Mesodermal cell (in vitro differentiated cells): ENCODE data around the gene VAMP8.
"Not testable (repeated sequence)": the region's sequence is repeated elsewhere in the genome, so short reads cannot be mapped to it uniquely, and the experiment has no call there.

Source experiments
- H3K27ac ChIP-seq: 2 replicates; pipeline ENCODE4 v1.7.0; 2013; ENCODE audit warnings: mild to moderate bottlenecking, low read depth, low read length, moderate library complexity; ENCODE audit not compliant: severe bottlenecking
- H3K36me3 ChIP-seq: 2 replicates; pipeline ENCODE4 v1.7.1; 2013; ENCODE audit warnings: mild to moderate bottlenecking, low read length, moderate library complexity; ENCODE audit not compliant: control insufficient read depth, insufficient read depth
- H3K4me1 ChIP-seq: one replicate; pipeline ENCODE4 v1.7.1; 2013; ENCODE audit warnings: mild to moderate bottlenecking, low read length; ENCODE audit not compliant: insufficient read depth, control insufficient read depth, poor library complexity, severe bottlenecking
- H3K4me3 ChIP-seq: 2 replicates; pipeline ENCODE4 v1.7.0; 2013; ENCODE audit warnings: low read length, control low read depth, mild to moderate bottlenecking; ENCODE audit not compliant: insufficient read depth, poor library complexity, severe bottlenecking; ENCODE audit errors: extremely low read depth
- H3K9me3 ChIP-seq: 2 replicates; pipeline ENCODE4 v1.7.1; 2013; ENCODE audit warnings: mild to moderate bottlenecking, low read length, moderate library complexity; ENCODE audit not compliant: control insufficient read depth
- WGBS, 2 experiments: methylation state at CpG; one replicate each; pipeline ENCODE4 v1.1.5; 2013; ENCODE audit warnings: missing lambda C conversion rate in 2 of 2; ENCODE audit not compliant: insufficient coverage in 2 of 2; 5-methylcytosine and 5-hydroxymethylcytosine counted together

The VAMP8 gene

DNA sequence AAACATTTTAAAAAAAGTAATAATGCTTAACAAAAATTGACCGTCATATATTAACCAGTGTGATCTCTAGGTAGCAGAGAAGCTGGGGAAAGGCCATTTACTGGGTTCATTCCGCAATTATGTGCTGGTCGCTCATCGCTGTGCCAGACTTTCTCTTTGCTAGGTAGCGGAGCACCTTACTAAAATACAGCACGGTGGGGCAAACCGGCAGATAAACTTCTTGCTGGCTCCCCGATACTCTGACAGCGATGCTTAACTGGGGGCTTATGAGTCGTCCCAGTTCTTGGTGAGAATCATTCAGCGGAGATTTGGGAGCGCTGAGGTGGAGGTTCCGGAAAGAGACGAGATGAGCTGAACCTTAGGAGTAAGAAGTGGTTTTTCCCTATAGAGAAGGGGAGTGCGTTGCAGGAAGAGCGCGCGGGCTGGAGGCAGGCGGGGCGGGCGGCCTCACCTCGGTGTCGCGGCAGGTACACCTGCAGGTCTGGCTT, 33.9 kb downstream of the VAMP8 start:
- Histone ChIP-seq H3K27ac (peak overlapping the region; percentile 86), H3K9me3 (no peaks in the 10 kb centered on the region), H3K36me3 (peaks cover 30% of the 10 kb centered on the region), H3K4me3 (peak overlapping the region; percentile 92), H3K4me1 (peaks cover 8% of the 10 kb centered on the region)
- 14% methylated on average over 15 to 24 of the region's 24 CpGs for WGBS, 2 experiments

DNA sequence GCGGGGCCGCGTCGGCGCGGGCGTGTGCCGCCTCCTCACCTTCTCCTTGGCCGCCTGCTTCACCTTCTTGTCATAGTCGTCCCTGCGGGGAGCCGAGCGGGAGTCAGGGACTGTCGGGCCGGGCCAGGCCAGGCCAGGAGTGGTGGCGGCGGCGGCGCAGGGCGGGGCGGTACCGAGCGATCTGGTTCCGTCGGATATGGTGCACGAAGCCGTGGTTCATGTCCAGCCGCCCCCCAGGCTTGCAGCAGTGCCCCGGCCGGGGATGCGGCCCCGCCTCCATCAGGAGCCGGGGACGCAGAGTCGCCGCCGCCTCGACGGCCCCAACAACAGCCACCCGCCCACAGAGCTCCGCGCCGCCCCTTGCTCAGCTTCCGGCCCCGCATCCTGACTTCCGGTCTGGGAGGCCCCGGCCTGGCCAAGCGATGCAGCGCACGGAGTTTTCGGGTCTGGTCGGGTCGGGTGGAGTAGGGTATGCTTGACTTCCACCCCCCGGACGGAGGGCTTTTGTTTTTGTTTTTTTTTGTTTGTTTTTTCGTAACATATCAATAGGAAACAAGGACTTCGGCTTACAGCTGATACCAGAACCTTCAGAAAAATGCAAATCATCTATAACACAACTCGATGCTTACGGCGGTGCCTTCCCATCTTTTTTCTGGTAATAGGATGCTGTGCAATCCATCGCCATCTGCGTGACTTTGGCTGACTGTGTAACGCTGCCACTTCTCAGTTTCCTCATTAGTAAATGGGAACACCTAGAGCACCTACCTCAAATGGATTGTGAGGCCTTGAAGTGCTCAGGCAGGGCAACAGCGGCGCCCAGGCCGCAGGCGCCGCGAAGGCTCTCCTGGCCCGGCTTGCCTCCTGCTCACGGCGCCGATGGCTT, 34.6 kb downstream of the VAMP8 start, which contains the start of gene C2orf68:
Gene C2orf68, minus strand, starts transcription at position 362 of the 883 bp plus-strand sequence. Its CDS starts 82 bp downstream, at position 280.
- Histone ChIP-seq H3K4me3 (peak within 1 kb of the TSS; percentile 92), H3K9me3 (no peaks in the 10 kb centered on the region), H3K36me3 (peaks cover 31% of the 10 kb centered on the region), H3K27ac (peak within 1 kb of the TSS; percentile 86), H3K4me1 (peaks cover 8% of the 10 kb centered on the region)
- WGBS, 2 experiments = 13 to 21% methylated on average over 48 to 52 of the region's 73 CpGs

DNA sequence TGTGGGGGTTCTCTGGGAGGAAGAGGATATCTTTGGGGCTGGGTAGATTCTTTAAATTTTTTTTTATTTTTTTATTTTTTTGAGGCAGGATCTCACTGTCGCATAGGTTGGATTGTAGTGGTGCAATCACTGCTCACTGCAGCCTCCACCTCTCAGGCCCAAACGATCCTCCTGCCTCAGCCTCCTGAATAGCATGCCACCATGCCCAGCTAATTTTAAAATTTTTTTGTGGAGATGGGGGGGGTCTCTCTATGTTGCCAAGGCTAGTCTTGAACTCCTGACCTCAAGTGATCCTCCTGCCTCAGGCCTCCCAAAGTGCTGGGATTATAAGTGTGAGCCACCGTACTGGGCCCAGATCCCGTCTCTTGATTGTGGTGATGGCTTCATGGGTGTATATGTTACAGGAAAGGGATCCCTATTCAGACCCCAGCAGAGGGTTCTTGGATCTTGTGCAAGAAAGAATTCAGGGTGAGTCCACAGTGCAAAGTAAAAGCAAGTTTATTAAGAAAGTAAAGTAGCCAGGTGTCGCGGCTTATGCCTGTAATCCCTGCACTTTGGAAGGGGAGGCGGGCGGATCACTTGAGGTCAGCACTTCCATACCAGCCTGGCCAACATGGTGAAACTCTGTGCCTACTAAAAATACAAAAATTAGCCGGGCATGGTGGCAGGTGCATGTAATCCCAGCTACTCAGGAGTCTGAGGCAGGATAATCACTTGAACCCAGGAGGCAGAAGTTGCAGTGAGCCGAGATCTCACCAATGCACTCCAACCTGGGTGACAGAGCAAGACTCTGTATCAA, 36.5 kb downstream of the VAMP8 start:
- no peak overlapping the region for H3K27ac ChIP-seq
- H3K4me3 ChIP-seq = no peak overlapping the region
- 97% methylated on average over 6 of the region's 10 CpGs for WGBS, 2 experiments
- no peaks in the 10 kb centered on the region for H3K9me3 ChIP-seq
- H3K36me3 ChIP-seq = peaks cover 28% of the 10 kb centered on the region
- H3K4me1 ChIP-seq = no peaks in the 10 kb centered on the region

DNA sequence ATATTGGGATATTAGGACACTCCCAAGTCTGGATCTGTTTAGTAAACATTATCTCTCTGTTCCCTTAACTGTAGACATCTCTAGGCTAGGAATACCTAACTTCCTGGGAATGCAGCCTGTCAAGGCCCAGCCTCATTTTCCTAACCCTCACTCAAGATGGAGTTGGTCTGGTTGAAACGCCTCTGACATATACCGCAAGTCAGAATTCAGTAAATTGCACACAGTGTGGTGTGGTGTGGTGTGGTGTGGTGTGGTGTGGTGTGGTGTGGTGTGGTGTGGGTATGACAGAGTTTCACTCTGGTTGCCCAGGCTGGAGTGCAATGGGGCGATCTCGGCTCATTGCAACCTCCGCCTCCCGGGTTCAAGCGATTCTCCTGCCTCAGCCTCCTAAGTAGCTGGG, 37.4 kb downstream of the VAMP8 start:
- H3K9me3 ChIP-seq = not testable (repeated sequence)

DNA sequence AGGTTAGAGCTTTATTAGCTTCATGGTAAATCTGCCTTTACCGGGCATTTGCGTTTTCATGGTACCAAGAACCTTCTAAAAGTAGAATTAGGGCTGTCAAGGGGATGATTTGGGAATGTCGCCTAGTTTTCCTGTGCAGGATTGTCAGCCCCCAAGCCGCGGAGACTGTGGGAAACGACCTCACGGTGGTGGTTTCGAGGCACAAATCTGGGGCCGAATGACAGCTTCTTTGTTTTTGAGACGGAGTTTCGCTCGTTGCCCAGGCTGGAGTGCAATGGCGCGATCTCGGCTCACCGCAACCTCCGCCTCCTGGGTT, 38.0 kb downstream of the VAMP8 start:
- Histone ChIP-seq H3K4me3 (no peak overlapping the region), H3K27ac (no peak overlapping the region), H3K4me1 (no peaks in the 10 kb centered on the region), H3K36me3 (peaks cover 30% of the 10 kb centered on the region), H3K9me3 (no peaks in the 10 kb centered on the region)
- WGBS, 2 experiments = 89 to 95% methylated on average over 17 of the region's 17 CpGs

More for the DNA sequence above, 37.4 kb downstream of the VAMP8 start:
- 91 to 100% methylated on average over 1 to 5 of the region's 7 CpGs for WGBS, 2 experiments
- not testable (repeated sequence) for H3K4me1 ChIP-seq, H3K27ac ChIP-seq, H3K4me3 ChIP-seq
- peaks cover 30% of the 10 kb centered on the region for H3K36me3 ChIP-seq

DNA sequence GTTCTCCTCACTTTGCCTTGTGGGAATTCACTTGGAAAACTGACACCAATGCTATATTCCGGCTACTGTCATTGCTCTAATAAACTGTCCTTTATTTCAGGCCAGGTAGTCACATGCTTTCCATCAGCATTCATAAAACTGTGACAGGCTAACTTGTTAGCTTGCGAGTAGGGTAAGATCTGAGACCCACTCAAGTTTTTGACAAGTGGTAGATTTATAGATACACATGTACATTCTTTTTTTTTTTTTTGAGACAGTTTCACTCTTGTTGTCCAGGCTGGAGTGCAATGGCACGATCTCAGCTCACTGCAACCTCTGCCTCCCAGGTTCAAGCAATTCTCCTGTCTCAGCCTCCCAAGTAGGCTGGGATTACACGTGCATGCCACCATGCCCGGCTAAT, 40.3 kb downstream of the VAMP8 start:
- Histone ChIP-seq H3K36me3 (peaks cover 50% of the 10 kb centered on the region), H3K4me3 (peak overlapping the region; percentile 82)
- 100% methylated on average over 2 of the region's 5 CpGs for WGBS, 2 experiments
- H3K27ac ChIP-seq, H3K9me3 ChIP-seq, H3K4me1 ChIP-seq: not testable (repeated sequence)

DNA sequence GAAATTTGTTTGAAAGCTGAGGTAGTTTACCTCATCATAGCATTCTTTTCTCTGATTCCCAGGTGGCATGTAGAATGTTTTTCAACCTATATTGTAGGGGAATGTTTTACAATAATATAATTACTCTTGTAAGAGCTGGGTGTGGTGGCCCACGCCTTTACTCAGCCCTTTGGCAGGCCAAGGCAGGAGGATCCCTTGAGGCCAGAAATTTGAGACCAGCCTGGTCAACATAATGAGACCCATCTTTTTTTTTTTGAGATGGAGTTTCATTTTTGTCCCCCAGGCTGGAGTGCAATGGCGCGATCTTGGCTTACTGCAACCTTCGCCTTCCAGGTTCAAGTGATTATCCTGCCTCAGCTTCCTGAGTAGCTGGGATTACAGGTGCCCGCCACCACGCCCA, 42.2 kb downstream of the VAMP8 start:
- peaks cover 68% of the 10 kb centered on the region for H3K36me3 ChIP-seq
- no peaks in the 10 kb centered on the region for H3K4me1 ChIP-seq
- no peak overlapping the region for H3K4me3 ChIP-seq
- WGBS, 2 experiments = 100% methylated on average over 3 to 6 of the region's 6 CpGs
- H3K27ac ChIP-seq = no peak overlapping the region
- no peaks in the 10 kb centered on the region for H3K9me3 ChIP-seq

DNA sequence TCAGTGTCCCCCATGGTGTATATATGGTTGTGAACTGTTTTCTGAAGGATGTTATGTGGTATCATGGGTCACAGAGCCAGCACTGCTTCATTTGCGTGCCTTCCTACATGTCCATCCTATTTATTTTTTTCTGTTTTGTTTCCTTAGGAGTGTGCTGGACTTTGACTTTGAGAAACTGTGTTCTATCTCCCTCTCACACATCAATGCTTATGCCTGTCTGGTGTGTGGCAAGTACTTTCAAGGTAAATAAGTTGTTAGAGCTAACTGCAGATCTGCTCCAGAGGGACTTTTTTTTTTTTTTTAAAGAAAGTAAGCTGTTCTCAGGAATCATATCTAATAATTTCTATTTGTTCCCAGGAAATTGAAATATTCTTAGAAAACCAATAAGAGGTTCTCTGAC, 44.0 kb downstream of the VAMP8 start:
- Histone ChIP-seq H3K4me3 (no peak overlapping the region), H3K4me1 (no peaks in the 10 kb centered on the region), H3K9me3 (no peaks in the 10 kb centered on the region), H3K36me3 (peaks cover 83% of the 10 kb centered on the region), H3K27ac (no peak overlapping the region)
- no CpG with 5 or more reads among the region's 1 CpG for WGBS, 2 experiments

DNA sequence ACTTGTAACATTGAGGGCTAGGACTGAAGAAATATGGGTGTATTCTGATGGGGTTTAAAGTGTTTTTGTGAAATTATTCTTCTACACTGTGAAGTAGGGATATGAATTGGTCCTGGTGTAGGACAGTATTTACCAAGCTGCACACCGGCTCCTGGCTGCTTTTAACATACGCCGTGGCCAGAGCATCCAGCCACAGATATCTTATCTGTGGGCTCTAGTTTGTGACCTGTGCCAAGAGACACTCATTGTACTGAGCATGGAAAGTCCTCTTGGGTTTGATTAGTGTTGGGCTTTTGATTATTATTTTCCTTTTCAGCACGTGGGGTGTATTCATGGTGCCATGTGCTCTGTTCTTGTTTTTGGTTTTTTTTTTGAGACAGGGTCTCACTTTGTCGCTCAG, 46.6 kb downstream of the VAMP8 start:
- no peaks in the 10 kb centered on the region for H3K4me1 ChIP-seq
- H3K4me3 ChIP-seq = no peak overlapping the region
- no peak overlapping the region for H3K27ac ChIP-seq
- 94 to 96% methylated on average over 4 to 5 of the region's 5 CpGs for WGBS, 2 experiments
- H3K36me3 ChIP-seq = peaks cover 96% of the 10 kb centered on the region
- no peaks in the 10 kb centered on the region for H3K9me3 ChIP-seq

DNA sequence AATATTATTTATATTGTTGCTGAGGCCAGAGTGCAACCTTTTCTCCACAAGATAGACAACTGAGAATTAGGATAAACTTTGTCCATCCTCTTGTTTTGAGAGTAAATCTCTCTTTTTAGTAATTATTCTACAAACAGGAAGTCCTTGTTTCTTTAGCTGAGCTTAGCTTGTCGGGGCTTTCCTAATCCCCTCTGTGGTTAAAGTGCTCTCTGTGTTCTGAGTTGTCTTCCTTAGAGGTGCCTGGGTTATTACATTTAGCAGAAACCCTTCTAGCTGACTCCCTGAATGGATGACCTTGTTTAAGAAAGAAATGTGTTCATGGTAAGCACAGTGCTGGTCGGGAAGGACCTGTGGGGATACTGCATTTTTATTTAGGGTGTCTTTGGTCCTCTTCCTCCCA, 51.3 kb downstream of the VAMP8 start:
- H3K36me3 ChIP-seq = peaks cover 94% of the 10 kb centered on the region
- H3K27ac ChIP-seq = no peak overlapping the region
- H3K4me1 ChIP-seq = no peaks in the 10 kb centered on the region
- 90 to 100% methylated on average over 1 to 2 of the region's 2 CpGs for WGBS, 2 experiments
- H3K4me3 ChIP-seq = no peak overlapping the region
- H3K9me3 ChIP-seq = no peaks in the 10 kb centered on the region
